Hepatocyte (in vitro differentiated cells): ENCODE results near the gene ZSCAN10. TPM values are rescaled to one million over a fixed set of nuclear protein-coding genes. Genes with fewer than 3 reads are reported as not detected.
A peak's percentile ranks its signal among the peaks of the same experiment; 100 is the strongest.

Experiments
- DNase-seq: peaks from one replicate; pipeline ENCODE4 v3.0.0-alpha.2; 2016; ENCODE audit warnings: low spot score
- H2AFZ ChIP-seq: fragments of 200-600 bp; sonication (generic); 2 replicates; pipeline ENCODE4 v1.6.0; 2016; ENCODE audit warnings: antibody characterized with exemption, mild to moderate bottlenecking
- H3K27ac ChIP-seq: fragments of 200-600 bp; sonication (generic); 2 replicates; pipeline ENCODE4 v1.5.1; 2016; ENCODE audit warnings: mild to moderate bottlenecking
- H3K27me3 ChIP-seq: fragments of 200-600 bp; sonication (generic); 2 replicates; pipeline ENCODE4 v1.6.1; 2016
- H3K36me3 ChIP-seq: fragments of 200-600 bp; sonication (generic); replicated peaks from 2 replicates; pipeline ENCODE4 v1.5.1; 2016; ENCODE audit warnings: low read depth; ENCODE audit not compliant: insufficient read depth
- H3K4me1 ChIP-seq: fragments of 200-600 bp; sonication (generic); 2 replicates; pipeline ENCODE4 v1.5.1; 2016; ENCODE audit warnings: mild to moderate bottlenecking, moderate library complexity; ENCODE audit not compliant: insufficient read depth
- H3K4me2 ChIP-seq: fragments of 200-600 bp; sonication (generic); 2 replicates; pipeline ENCODE4 v1.6.0; 2016
- H3K4me3 ChIP-seq: fragments of 200-600 bp; sonication (generic); 2 replicates; pipeline ENCODE4 v1.5.1; 2016; ENCODE audit warnings: mild to moderate bottlenecking
- H3K79me2 ChIP-seq: fragments of 200-600 bp; sonication (generic); 2 replicates; pipeline ENCODE4 v1.6.0; 2017; ENCODE audit warnings: mild to moderate bottlenecking
- H3K9me2 ChIP-seq: fragments of 200-600 bp; sonication (generic); replicated peaks from 2 replicates; pipeline ENCODE4 v1.6.0; 2017; ENCODE audit warnings: mild to moderate bottlenecking; ENCODE audit not compliant: insufficient read depth
- H3K9me3 ChIP-seq: fragments of 200-600 bp; sonication (generic); 2 replicates; pipeline ENCODE4 v1.5.1; 2016; ENCODE audit warnings: low read depth, mild to moderate bottlenecking
- H4K20me1 ChIP-seq: fragments of 200-600 bp; sonication (generic); 2 replicates; pipeline ENCODE4 v1.6.0; 2016; ENCODE audit warnings: mild to moderate bottlenecking; ENCODE audit not compliant: insufficient read depth, poor library complexity, severe bottlenecking
- CTCF ChIP-seq: fragments of 200-600 bp; sonication (generic); IDR thresholded peaks from 2 replicates; pipeline ENCODE4 v1.5.1; 2016; ENCODE audit warnings: antibody characterized with exemption, mild to moderate bottlenecking; ENCODE audit not compliant: poor library complexity
- EZH2 ChIP-seq: fragments of 200-600 bp; sonication (generic); IDR thresholded peaks from 2 replicates; pipeline ENCODE4 v1.6.1; 2016; ENCODE audit warnings: antibody characterized with exemption, mild to moderate bottlenecking, borderline replicate concordance
- EZH2phosphoT487 ChIP-seq: fragments of 200-600 bp; sonication (generic); IDR thresholded peaks from one replicate; pipeline ENCODE4 v1.6.1; 2018; ENCODE audit warnings: antibody characterized with exemption, mild to moderate bottlenecking, low read depth, moderate library complexity; ENCODE audit not compliant: unreplicated experiment, severe bottlenecking
- WGBS: methylation state at CpG from one replicate; pipeline ENCODE4 v1.1.6; 2016; ENCODE audit warnings: low lambda C conversion rate; ENCODE audit errors: missing lambda C conversion rate; 5-methylcytosine and 5-hydroxymethylcytosine counted together
- polyA plus RNA-seq: library from polyadenylated mRNA; unstranded; fragments of >200 nt; fragmentation: Nextera tagmentation; extraction: Ambion mirVana; gene quantifications from 2 replicates; pipeline ENCODE4 v1.2.1, GENCODE V29; 2016
- total RNA-seq: library from RNA; depleted of rRNA; stranded (reverse); fragments of >200 nt; gene quantifications from 2 replicates; pipeline ENCODE4 v1.2.3, GENCODE V29; 2014

ZSCAN10 gene
- total and polyA plus RNA-seq, 2 experiments from 2014 or later: not detected

- H3K36me3 ChIP-seq: no peaks in the 10 kb centered on the region
- H3K4me2 ChIP-seq: peak overlapping the region; percentile 86
- H3K79me2 ChIP-seq: peaks cover 9% of the 10 kb centered on the region
- H3K9me2 ChIP-seq: no peaks in the 10 kb centered on the region
- H3K27me3 ChIP-seq: no peaks in the 10 kb centered on the region
- no peaks in the 10 kb centered on the region for H4K20me1 ChIP-seq
- H2AFZ ChIP-seq: peak overlapping the region; percentile 49
- DNase-seq: peak; percentile 99
- peak; percentile 28 for TF ChIP-seq CTCF
- TF ChIP-seq EZH2phosphoT487: no peak
- no peaks in the 10 kb centered on the region for H3K9me3 ChIP-seq
- peak overlapping the region; percentile 31 for H3K4me3 ChIP-seq
- WGBS: 3% methylated on average over 61 of the region's 72 CpGs
- H3K4me1 ChIP-seq: peaks cover 9% of the 10 kb centered on the region
- peak overlapping the region; percentile 73 for H3K27ac ChIP-seq
Measured at GRCh38 chr16:3123986-3124886, 25.1 kb upstream of the ZSCAN10 start.

- H3K79me2 ChIP-seq: peaks cover 3% of the 10 kb centered on the region
- WGBS: 83% methylated on average over 8 of the region's 8 CpGs
Measured at GRCh38 chr16:3122926-3123570, 24.0 kb upstream of the ZSCAN10 start.

DNA sequence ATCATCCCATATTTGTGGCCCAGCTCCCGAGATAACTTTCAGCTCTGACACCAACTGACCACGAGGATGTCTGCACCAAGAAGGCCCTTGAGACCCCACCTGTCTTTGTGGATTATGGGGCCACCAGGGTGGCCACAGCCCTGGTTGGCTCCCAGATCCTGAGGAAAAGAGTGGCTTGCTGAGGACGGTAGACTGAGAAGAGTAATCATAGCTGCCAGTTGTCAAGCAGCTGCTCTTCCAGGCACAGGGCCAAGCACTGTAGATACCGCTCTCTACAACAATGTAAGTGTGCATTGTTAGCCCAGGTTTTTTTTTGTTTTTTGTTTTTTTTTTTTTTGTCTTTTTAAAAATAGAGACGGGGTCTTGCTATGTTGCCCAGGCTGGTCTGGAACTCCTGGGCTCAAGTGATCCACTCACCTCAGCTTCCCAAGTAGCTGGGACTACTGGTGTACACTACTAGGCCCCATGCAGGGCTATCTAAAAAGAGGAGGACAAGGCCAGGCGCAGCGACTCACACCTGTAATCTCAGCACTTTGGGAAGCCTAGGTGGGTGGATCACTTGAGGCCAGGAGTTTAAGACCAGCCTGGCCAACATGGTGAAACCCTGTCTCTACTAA, 22.9 kb upstream of the ZSCAN10 start:
- WGBS: 92% methylated on average over 6 of the region's 7 CpGs
- Histone ChIP-seq H3K4me3 (no peak overlapping the region), H3K79me2 (peaks cover 3% of the 10 kb centered on the region), H4K20me1 (no peaks in the 10 kb centered on the region), H3K9me3 (no peaks in the 10 kb centered on the region), H3K4me1 (peaks cover 4% of the 10 kb centered on the region), H3K9me2 (no peaks in the 10 kb centered on the region), H3K27me3 (no peaks in the 10 kb centered on the region), H3K27ac (no peak overlapping the region), H3K4me2 (no peak overlapping the region), H3K36me3 (no peaks in the 10 kb centered on the region), H2AFZ (no peak overlapping the region)
- TF ChIP-seq CTCF: no peak
- TF ChIP-seq EZH2phosphoT487: no peak
- no peak for TF ChIP-seq EZH2
- DNase-seq: no peak

More at GRCh38 chr16:3122926-3123570, 24.0 kb upstream of the ZSCAN10 start:
- no peaks in the 10 kb centered on the region for H3K9me3 ChIP-seq
- no peak overlapping the region for H2AFZ ChIP-seq
- no peaks in the 10 kb centered on the region for H3K36me3 ChIP-seq
- no peak overlapping the region for H3K27ac ChIP-seq
- no peak for DNase-seq
- TF ChIP-seq EZH2 (no peak), CTCF (no peak), EZH2phosphoT487 (no peak)
- peaks cover 4% of the 10 kb centered on the region for H3K4me1 ChIP-seq
- no peaks in the 10 kb centered on the region for H4K20me1 ChIP-seq
- no peaks in the 10 kb centered on the region for H3K27me3 ChIP-seq
- H3K4me2 ChIP-seq: peak overlapping the region; percentile 86
- no peak overlapping the region for H3K4me3 ChIP-seq
- H3K9me2 ChIP-seq: no peaks in the 10 kb centered on the region
